ENCODE results near the gene ING4.
"Not testable (repeated sequence)": the region's sequence is repeated elsewhere in the genome, so short reads cannot be mapped to it uniquely, and the experiment has no call there.

The ING4 gene

DNA sequence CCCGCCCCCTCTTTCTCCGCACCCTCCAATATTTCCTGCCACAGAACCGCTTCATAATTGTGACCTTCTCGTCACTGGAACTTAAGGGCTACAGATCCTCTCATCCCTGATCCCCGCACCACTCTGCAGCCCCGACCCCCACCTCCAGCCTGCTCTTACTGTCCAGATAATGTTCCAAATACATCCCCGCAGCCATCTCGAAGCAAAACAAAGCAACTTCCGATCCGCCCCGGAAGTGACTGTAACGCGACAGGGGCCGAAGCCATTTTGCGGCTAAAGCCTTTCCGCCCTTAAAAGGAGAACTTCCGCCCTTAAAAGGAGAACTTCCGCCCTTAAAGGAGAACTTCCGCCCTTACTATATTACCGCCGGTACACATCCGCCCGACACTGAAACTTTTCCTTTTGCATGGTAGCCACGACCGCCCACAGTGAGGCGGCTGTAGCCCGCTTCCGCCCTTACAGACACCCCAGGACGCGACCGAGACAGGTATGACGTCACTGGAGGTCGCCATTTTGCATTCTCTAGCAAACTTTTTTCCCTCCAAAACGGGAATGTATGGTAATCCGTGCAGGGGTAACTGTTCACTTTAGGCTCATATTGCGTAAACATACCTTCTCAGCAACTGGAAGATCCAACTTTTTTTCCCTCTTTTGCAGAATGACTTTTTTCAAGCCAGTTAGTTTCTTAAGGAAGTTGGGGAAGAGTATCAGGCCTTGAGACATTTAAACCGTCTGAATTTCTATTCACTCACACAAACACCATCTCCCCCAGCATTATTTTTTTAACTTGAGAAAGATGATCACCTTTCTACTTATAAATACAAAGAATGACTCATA, at the start of gene ING4:
Gene ING4, minus strand, starts transcription at position 214 of the 837 bp plus-strand sequence. Its CDS starts 18 bp downstream, at position 196.
- peak; percentile 99 for DNase-seq

DNA sequence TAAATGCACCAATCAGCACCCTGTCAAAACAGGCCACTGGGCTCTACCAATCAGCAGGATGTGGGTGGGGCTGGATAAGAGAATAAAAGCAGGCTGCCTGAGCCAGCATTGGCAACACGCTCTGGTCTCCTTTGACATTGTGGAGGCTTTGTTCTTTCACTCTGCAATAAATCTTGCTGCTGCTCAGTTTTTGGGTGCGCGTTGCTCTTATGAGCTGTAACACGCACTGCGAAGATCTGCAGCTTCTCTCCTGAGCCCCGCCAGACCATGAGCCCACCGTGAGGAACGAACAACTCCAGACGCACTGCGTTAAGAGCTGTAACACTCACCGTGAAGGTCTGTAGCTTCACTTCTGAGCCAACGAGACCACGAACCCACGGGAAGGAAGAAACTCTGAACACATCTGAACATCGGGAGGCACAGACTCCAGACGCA, 46.1 kb upstream of the ING4 start:
- no peak for DNase-seq

DNA sequence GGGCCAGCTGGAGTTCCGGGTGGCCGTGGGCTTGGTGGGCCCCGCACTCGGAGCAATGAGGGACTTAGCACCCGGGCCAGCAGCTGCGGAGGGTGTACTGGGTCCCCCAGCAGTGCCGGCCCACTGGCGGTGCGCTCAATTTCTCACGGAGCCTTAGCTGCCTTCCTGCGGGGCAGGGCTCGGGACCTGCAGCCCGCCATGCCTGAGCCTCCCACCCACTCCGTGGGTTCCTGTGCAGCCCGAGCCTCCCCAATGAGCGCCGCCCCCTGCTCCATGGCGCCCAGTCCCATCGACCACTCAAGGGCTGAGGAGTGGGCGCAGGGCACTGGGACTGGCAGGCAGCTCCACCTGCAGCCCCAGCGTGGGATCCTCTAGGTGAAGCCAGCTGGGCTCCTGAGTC, 45.4 kb upstream of the ING4 start:
- DNase-seq = not testable (repeated sequence)

DNA sequence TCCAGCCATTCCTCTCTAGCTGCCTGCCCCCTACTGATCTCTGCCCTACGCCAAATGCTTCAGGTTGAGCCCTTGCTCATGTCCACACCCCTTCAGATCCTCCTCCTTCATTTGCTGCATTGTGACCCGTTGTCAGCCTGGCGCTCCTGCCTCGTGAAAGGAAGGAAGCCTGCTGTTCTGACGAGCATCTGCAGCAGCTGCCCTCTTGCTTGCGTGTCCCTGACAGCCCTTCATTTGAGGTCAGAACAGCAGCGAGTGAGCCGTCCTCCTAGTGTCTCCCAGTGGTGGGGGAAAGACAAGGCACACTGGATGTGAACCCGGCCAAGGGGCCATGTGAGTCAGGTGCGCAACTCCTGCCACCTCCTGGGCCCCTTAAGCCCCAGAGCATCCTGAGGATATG, 40.7 kb upstream of the ING4 start:
- DNase-seq = no peak

DNA sequence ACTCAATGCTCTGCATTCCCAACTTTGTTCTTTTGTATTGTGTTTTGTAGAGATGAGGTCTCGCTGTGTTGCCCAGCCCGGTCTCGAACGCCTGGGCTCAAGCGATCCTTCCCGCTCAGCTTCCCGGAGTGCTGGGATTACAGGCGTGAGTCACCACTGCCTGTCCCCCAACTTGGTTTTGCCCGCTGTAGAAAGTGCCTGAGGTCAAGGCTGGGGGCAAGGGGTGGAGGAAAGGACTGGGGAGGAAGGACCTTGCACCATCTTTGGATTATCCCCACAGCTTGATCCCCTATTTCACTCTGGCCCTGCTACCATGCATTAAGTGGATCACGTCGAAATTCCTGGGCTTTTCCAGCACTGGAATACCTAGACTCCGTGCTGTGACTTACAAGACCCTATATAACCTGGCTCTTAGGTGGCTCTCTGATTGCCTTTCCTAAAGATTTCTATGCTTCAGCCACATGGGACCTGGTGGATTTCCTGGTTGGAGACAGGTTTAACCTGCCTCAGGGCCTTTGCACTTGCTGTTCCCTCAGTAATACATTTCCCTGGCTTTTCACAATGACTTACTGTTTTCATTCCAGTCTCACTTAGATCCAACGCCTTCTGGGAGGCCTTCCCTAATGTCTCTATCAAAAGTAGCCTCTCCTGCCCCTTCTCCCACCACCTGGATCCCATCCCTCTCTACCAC, 38.3 kb upstream of the ING4 start:
- no peak for DNase-seq

DNA sequence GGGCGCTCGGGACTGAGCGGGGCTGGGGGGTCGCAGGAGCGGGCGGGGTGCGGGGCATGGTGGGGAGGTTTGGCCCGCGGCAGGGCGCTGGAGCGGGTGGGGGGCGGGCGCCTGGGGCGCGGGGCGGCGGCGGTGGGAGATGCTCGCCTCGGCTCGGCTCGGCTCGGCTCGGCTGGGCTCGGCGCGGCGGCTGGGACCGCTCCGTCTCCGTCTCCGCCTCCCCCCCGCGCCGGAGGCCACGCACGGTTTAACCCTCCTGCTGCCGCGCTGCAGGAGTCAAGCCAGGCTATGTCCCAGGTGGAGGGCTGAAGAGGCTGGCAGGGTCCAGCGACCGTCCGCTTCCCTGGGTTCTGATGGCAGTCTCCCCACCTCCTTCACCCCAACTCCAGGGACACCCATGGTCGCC, 37.7 kb upstream of the ING4 start, which contains the start of gene PIANP:
Gene PIANP, minus strand, starts transcription at position 170 of the 406 bp plus-strand sequence. CDS start 2,754 bp downstream, outside the sequence.
- DNase-seq = no peak

DNA sequence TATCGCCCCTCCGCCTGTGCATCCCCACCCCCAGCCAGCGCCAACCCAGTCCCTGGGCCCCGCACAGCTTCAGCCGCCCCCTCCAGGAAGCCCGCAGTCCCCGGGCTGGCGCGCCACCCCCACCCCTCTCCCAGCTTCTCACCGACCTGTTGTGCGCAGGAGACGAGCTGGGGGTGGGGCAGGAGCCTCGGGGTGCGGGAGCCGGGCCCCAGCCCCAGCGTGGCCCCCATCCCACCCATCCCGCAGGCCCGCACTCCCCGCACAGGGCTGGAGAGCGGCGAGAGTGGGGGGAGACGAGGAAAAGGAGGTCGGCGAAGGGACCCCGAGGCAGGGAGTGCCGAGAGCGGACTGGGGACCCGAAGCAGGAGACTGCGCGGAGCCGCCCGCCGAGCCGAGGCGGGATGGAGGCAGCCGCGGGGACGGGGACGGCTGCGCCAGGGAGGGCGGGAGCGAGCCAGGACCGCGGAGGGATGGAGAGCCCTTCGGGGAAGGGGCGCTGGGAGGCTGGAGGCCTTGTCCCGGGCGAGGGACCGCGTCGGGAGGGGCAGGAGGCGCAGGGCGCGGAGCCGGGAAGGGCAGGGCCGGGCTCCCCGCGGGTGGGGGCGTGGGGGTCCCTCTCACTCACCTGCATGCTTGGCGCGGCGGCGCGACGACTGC, 37.2 kb upstream of the ING4 start:
- DNase-seq = no peak

DNA sequence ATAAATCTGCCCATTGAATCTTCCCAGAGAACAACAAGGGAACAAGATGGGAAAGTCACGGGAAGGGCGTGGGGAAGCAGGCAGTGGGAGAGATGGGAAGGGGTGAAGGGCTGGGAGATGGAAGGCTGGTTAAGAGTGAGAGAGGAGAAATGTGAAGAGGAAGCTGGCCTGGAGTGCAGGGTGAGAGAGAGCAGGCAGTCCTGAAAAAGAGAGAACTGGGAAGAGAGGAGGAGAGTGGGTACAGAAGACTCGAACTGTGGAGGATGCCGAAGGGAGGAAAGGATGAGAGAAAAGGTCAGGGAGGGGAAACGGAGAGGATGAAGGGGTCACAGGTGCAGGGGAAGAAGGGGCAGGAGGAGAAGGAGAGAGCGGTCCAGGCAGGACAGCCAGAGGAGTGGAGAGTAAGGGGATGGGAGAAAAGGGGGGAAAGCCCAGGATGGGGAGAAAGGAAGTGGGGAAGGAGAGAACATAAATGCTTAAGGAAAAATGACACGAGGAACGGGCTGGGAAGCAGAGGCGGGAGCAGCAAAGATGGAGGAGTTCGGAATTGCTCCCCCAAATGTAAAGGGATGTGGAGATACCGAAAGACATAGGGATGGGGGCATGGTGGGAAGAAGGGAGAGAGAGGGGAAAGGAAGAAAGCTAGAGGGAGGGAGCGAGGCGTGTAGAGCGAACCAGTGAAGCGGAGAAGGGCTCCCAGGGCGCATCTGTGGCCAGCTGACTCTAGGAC, 36.5 kb upstream of the ING4 start:
- no peak for DNase-seq

DNA sequence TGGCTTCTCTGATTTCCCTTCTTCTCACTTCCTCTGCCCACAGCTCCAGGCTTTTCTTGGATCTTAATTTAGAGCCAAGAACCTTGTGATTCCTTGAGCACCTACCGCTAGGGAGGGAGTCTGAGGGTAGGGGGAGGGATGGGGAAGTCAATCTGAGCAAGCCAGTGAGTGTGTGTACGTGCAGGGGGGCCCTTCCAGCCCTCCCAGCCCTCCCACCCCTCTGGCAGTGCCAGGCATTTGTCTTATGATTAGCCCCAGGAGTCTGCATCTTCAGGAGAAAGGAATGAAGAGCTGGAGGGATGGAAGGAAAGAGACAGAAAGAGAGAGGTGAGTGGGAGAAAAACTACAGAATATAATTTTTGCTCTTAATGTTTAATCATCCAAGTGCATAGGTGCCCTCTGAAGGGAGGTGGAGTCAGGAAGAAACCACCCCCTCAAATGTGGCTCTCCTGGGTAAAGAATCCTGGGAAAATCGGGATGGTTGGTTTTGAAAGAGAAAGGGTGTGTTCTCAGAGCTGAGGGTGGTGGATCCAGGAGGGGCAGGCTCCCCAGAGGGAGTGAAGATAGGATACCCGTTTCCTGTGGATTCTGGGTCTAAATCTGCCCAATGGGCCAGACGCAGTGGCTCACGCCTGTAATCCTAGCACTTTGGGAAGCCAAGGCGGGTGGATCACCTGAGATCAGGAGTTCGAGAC, 35.6 kb upstream of the ING4 start:
- DNase-seq = no peak

DNA sequence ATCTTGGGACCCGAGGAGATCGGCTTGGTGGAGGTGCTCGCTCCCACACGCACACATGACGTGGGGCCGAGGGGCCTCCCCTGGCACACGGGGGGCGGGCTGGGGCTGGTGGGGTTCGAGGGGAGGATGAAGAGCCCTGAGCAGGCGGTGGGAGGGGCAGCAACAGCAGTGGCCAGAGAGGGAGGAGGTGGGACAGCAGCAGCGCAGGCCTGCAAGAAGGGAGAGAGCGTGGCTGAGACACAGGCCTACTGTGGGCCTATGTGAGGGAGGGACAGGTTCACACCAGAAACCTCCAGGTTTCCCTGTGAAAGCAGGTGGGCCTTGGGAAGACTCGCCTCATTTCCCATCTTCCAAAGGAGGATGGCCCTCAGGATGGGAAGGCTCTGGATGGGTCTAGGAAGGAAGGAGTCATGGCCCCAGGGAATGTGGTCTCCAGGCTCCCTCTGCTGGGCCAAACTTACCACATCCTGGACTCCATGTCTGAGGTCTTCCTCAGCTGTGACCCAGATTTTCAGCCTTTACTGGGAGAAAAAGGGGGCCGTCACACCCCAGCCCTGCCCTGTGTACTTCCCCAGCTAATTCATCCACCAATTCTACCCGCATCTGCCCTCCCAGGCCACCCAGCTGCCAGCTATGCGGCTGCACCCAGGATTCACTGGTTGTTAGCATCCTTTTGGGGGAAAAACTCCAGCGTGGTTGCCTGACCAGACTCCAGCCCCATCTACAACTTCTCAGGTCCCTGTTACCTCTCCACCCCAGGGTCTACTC, 34.8 kb upstream of the ING4 start:
- no peak for DNase-seq

DNA sequence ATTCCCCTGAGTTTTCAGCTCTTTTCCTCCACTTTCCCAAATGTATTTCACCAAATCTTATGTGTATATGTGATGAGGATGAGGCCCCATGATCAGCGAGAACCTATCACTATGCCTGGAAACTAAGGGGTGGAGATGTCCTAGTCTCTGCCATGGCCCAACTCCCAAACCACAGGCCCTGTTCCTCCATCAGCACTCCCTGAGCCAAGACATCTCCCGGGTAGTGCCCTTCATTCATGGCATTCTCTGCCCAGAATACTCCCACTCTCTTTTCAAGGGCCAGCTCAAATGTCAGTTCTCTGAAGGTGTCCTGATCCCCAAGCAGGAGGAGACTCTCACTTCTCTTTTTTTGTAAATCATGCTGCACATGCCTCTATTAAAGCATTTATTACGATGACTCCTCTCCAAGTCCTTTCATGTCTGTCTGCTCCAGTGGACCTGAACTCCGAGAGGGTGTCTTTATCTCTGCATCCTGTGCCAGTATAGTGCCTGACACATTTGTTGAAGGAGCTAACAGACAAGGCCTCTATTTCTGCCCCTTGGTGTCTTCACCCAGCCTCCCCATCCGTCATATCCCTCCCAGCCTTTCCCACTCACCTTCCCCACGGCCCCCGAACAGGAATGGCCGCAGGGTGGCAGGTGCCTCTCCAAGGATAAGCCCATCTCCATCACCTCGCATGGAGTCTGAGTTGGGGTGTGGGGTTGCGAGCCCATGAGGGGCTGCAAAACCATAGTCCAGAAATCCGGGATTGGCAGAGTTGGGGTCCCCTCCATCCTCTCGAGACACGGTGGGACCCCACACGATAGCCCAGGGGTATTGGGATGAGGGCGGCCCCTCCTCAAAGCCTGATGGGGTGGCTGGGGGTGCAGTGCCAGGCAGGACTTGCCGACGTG, 34.0 kb upstream of the ING4 start:
- DNase-seq = no peak

DNA sequence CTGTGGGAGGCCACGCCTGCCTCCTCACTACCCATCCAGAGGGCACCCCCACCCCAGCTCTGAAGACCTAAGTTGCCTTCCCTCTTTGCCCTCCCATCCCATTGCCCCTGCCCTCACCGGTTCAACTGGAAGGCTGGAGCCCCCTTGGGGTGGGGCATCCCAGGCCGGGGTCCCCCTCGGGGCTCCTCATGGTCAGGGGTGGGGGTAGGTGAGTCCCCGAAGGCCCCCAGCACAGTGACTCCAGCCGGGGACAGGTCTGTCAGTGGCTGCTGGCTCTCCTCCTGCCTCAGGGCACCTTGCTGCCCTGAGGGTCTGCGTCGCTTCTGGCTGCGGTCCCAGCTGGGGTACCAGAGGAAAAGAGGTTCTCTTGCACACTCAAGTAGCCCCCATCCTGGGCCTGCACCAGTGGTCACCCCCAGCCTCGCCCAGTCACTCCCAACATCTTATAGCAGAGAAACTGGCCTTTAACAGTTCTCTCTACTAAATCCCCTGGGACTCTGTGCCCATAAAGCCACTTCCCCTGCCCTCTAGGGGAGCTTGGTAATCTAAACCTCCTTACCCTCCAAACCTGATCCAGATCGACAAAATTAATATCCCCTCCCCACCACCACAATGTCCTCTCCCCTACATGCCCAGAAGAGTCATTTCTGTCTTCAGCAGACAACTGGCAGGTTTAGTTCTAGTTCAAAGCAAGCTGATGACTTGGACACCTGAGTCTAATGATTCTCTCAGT, 32.6 kb upstream of the ING4 start:
- no peak for DNase-seq

DNA sequence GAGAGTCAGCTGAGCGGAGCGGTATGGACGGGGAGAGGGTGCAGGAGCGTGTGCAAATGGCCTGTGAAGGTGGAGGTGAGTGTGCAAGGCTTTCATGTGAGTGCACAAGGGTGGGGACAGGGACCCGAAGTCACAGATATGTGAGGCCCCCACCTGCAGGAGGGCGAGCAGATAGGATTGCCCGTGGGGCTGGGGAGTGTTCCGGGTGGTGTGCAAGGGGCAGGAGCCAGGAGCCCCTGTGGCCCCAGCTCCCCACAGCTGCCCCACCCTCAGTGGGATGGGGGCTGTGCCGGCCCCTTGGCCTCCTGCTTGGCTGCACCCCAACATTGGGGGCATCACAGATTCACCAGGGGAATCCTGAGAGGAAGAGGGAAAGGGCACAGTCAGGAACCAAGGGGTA, 31.8 kb upstream of the ING4 start:
- DNase-seq = no peak

DNA sequence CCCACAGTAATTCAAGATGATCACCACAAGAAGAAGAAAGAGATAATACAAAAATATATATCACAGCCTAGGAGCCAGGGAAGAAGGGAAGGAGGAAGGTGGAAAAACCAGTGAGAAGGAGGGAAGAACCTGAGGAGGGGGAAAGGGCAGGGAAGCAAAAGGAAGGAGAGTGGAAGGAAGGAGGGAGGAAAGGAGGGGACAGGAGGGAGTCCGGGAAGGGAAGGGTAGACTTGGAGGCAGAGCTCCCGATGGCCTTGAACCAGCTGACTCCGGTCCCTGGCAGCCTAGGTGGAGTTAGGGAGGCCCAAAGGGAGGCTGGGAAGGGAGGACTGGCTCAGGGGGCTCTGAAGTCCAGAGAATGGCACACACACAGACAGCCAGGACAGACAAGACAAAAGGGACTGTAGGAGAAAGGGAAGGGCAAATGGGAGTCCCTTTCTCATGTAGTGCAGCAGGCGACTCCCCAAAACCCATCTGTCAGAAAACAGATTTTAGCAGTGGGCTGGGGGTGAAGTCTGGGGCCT, 31.0 kb upstream of the ING4 start:
- DNase-seq = no peak

DNA sequence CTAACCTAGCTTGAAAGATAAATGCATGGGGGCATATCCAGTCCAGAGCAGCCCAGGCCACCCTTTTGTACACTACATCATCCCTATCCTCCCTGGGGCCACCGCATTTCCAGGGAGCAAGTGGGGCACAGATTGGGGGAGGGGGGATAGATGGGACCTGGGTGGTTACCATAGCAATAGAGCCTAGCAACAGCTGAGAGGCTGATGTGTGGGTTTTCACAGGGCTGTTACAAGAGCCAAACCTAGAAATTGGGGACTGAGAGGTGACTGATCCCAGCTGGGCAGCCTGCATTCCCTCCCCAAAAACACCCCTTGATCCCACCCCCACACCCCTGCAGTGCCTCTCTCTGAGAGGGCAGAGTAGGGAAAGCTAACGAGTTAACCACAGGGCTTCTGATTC, 30.0 kb upstream of the ING4 start:
- no peak for DNase-seq

DNA sequence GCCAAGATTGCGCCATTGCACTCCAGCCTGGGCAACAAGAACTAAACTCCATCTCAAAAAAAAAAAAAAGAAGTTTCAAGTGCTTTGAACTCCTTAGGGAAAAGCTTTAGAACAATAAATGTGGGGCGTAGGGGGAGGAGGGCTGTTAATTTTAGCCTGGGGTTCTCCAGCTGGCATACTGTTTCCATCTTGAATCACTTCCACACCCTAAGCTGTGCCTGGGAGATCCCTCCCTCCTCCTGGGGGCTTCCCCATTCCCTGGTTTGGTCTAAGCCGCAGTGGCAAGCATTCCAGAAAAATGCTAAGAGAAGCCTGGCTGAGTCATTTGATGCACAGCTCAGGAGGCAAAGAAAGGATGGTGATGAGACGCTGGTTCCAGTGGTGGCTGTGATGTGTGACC, 28.6 kb upstream of the ING4 start:
- DNase-seq = no peak

DNA sequence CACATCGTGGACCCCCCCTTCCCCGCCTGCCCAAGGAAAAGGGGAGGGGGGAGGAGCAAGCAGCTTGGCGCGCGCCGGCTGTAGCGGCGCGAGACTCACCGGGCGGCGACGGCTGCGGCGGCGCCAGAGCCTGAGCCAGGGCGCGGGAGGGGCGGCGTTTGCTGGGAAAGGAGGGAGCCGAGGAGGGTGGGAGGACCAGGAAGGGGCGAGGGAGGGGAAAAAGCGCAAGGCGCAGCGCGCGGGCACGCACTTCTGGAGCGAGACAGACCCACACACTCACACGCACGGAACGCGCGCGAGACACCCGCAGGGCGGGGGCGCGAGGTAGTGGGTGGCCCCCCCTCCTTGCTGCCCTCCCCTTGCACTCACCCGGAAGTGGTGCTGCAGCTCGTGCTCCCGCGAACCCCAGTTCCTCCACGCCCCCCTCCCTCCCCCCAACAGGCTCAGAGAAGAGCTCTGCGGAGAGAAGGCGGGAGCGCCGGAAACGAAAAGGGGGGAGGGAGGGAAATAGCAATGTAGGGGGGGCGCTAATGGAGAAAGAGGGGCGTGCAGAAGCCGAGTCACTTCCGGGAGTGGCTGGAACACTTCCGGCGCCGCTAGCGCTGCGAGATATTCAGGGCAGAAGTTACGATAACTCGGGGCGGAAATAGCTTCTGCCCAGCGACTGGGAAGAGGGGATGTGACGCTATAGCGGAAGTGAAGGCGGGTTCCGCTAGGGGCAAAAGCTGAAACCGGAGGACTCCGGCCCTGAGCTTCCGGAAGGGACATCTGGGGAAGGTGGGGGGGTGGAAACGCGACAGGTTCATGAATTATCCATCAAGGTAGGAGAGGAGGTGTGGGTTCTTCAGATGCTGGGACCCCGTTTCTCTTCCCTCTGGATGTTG, 26.3 kb upstream of the ING4 start, which contains the start of gene ZNF384:
Gene ZNF384, minus strand, starts transcription at position 377 of the 884 bp plus-strand sequence. CDS start 9,855 bp downstream, outside the sequence.
- peak; percentile 99 for DNase-seq

DNA sequence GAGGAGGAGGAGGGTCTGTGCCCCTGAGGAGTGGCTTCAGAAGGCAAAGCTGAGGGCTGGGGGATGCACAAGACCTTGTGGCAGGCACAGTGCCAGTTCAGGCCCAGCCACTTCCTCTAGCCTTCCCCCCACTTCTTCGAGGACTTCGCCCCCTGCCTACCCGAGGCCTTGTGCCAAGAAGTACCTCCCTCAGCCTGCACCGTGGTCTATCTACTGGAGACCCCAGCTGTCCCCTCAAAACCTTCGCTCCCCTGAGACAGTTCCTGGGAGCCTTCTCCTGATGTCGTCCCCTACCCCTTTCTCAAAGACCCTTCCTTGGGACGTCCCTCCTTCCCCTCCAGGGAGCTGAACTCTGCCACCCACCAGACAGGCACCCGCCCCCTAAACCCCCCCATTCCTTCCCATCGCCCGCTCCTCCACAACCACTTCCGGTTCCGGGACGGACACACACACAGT, 25.7 kb upstream of the ING4 start:
- DNase-seq = no peak

All from NCI-H2029 (cell line).